Measurements from ENCODE around the gene SLX4IP.

The SLX4IP gene

DNA sequence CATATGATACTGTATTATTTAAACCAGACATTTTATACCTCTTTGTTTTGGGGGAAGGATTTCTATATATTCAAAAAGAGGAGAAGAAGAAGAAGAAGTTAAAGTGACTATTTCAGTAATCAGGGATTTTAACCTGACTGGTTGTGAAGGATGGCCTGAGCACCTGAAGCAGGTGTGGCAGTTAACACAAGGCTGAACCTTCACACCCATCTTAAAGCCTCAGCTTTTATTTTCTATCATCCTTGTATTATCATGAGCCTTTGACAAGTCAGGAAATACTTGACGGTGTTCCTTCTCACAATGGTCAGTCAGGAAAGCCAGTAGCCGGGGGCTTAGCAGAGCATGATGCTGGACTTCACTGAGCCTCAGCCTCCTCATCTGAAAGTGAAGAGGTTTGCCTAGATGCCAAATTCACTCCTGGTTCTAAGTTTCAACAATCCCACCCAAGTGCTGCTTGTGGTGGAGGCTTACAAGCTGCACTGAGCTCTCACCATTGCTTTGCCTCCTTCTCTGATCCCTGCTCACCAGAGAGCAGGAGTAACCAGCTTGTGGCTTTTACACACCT is 121.5 kb downstream of the SLX4IP start:
- Histone ChIP-seq H3K9ac (ENCODE audit: low read length) (no peak overlapping the region), H4K8ac (ENCODE audit: low read depth, low read length) (no peak overlapping the region), H3K36me3 (ENCODE audit: control insufficient read depth, insufficient read depth, low read length) (no peaks in the 10 kb centered on the region), H3K27ac (ENCODE audit: low read depth, low read length) (no peak overlapping the region), H3K23ac (ENCODE audit: low read length) (no peak overlapping the region), H2BK15ac (replicated peaks; ENCODE audit: low read depth) (no peak overlapping the region), H2AK5ac (ENCODE audit: low read length) (no peak overlapping the region), H3K4me2 (ENCODE audit: low read length) (no peak overlapping the region), H2BK120ac (ENCODE audit: low read depth, low read length) (no peak overlapping the region), H3K79me1 (ENCODE audit: low read length) (no peaks in the 10 kb centered on the region), H3K27me3 (ENCODE audit: insufficient read depth, low read length, poor library complexity) (no peaks in the 10 kb centered on the region), H3K18ac (ENCODE audit: low read length) (no peak overlapping the region), H3K4ac (ENCODE audit: low read depth, low read length) (no peak overlapping the region), H3K56ac (ENCODE audit: low read length) (no peak overlapping the region), H3K4me1 (ENCODE audit: control insufficient read depth, low read depth, low read length) (peaks cover 5% of the 10 kb centered on the region), H4K5ac (ENCODE audit: low read length) (no peak overlapping the region), H2BK5ac (ENCODE audit: low read length) (no peak overlapping the region), H3K79me2 (ENCODE audit: control insufficient read depth, insufficient read depth, low read length) (no peaks in the 10 kb centered on the region), H3K4me3 (ENCODE audit: low read length) (no peak overlapping the region)
- WGBS (ENCODE audit: extremely low coverage, insufficient coverage, low lambda C conversion rate): no CpG with 5 or more reads among the region's 2 CpGs
- DNase-seq: no peak

DNA sequence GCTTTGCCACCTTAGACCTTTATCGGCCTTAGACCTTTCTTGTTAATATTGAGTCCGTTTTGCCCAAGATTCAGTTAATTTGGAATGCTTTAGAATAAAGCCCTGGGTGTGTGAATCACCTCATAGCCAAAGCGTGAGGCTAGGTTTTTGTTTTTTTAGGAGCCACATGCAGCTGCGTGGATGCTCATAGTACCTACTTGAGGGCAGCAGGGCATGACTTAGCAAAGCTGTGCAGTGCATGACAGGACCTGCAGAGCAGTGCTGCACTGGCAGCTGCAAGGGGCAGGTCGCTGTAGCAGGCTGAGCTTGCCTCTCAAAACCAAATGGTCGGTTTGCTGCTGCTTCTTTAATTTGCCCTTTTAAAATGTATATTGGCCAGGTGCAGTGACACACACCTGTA is 122.6 kb downstream of the SLX4IP start:
- no peaks in the 10 kb centered on the region for H3K79me1 ChIP-seq (ENCODE audit: low read length)
- WGBS (ENCODE audit: extremely low coverage, insufficient coverage, low lambda C conversion rate): no CpG with 5 or more reads among the region's 6 CpGs
- H3K27me3 ChIP-seq (ENCODE audit: insufficient read depth, low read length, poor library complexity): no peaks in the 10 kb centered on the region
- no peak overlapping the region for H3K9ac ChIP-seq (ENCODE audit: low read length)
- no peak for DNase-seq
- H2AK5ac ChIP-seq (ENCODE audit: low read length): no peak overlapping the region
- no peak overlapping the region for H2BK120ac ChIP-seq (ENCODE audit: low read depth, low read length)
- H3K23ac ChIP-seq (ENCODE audit: low read length): no peak overlapping the region
- H2BK15ac ChIP-seq (replicated peaks; ENCODE audit: low read depth): no peak overlapping the region
- no peak overlapping the region for H3K18ac ChIP-seq (ENCODE audit: low read length)
- peaks cover 4% of the 10 kb centered on the region for H3K4me1 ChIP-seq (ENCODE audit: control insufficient read depth, low read depth, low read length)
- no peaks in the 10 kb centered on the region for H3K79me2 ChIP-seq (ENCODE audit: control insufficient read depth, insufficient read depth, low read length)
- H4K8ac ChIP-seq (ENCODE audit: low read depth, low read length): no peak overlapping the region
- H2BK5ac ChIP-seq (ENCODE audit: low read length): no peak overlapping the region
- H3K56ac ChIP-seq (ENCODE audit: low read length): no peak overlapping the region
- H3K4ac ChIP-seq (ENCODE audit: low read depth, low read length): no peak overlapping the region
- H3K27ac ChIP-seq (ENCODE audit: low read depth, low read length): no peak overlapping the region
- H4K5ac ChIP-seq (ENCODE audit: low read length): no peak overlapping the region
- no peak overlapping the region for H3K4me2 ChIP-seq (ENCODE audit: low read length)
- H3K36me3 ChIP-seq (ENCODE audit: control insufficient read depth, insufficient read depth, low read length): no peaks in the 10 kb centered on the region
- no peak overlapping the region for H3K4me3 ChIP-seq (ENCODE audit: low read length)

DNA sequence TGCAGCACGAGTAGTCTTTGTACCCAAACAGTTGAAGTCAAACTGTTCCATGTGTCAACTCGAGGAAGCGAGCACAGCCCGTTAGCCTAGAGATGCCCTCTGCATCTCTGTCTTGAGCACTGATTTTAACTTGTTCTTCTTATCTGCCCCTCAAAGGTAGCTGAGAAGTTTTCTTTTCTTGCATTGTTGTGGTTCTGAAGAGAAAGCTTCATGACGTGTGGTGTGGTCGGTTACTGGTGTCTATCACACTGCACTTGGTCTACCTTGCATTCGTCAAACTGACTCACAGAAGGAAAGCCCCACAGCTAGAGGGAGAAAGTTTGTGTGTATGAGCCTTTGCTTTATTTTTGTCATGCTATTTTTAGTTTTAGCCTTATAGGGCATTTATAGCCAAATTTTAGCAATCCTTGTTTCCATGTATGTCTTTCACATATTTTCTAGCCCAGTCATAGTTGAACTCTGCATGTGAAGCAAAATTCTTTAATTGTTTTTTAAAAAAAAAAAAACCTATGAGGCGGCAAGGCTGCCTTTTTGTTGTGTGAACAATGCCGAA is 123.6 kb downstream of the SLX4IP start:
- Histone ChIP-seq H3K79me1 (ENCODE audit: low read length) (no peaks in the 10 kb centered on the region), H4K5ac (ENCODE audit: low read length) (no peak overlapping the region), H2BK15ac (replicated peaks; ENCODE audit: low read depth) (no peak overlapping the region), H2BK5ac (ENCODE audit: low read length) (no peak overlapping the region), H3K27ac (ENCODE audit: low read depth, low read length) (no peak overlapping the region), H2AK5ac (ENCODE audit: low read length) (no peak overlapping the region), H3K56ac (ENCODE audit: low read length) (no peak overlapping the region), H3K4ac (ENCODE audit: low read depth, low read length) (no peak overlapping the region), H3K18ac (ENCODE audit: low read length) (no peak overlapping the region), H3K79me2 (ENCODE audit: control insufficient read depth, insufficient read depth, low read length) (no peaks in the 10 kb centered on the region), H3K4me3 (ENCODE audit: low read length) (no peak overlapping the region), H3K23ac (ENCODE audit: low read length) (no peak overlapping the region), H3K27me3 (ENCODE audit: insufficient read depth, low read length, poor library complexity) (no peaks in the 10 kb centered on the region), H3K36me3 (ENCODE audit: control insufficient read depth, insufficient read depth, low read length) (no peaks in the 10 kb centered on the region), H4K8ac (ENCODE audit: low read depth, low read length) (no peak overlapping the region), H3K4me2 (ENCODE audit: low read length) (no peak overlapping the region), H3K9ac (ENCODE audit: low read length) (no peak overlapping the region), H2BK120ac (ENCODE audit: low read depth, low read length) (no peak overlapping the region), H3K4me1 (ENCODE audit: control insufficient read depth, low read depth, low read length) (peaks cover 4% of the 10 kb centered on the region)
- WGBS (ENCODE audit: extremely low coverage, insufficient coverage, low lambda C conversion rate): no CpG with 5 or more reads among the region's 9 CpGs
- peak; percentile 29 for DNase-seq

- Histone ChIP-seq H3K23ac (ENCODE audit: low read length) (no peak overlapping the region), H4K5ac (ENCODE audit: low read length) (no peak overlapping the region), H2AK5ac (ENCODE audit: low read length) (no peak overlapping the region), H3K18ac (ENCODE audit: low read length) (no peak overlapping the region), H3K4me3 (ENCODE audit: low read length) (no peak overlapping the region), H3K9ac (ENCODE audit: low read length) (no peak overlapping the region), H2BK15ac (replicated peaks; ENCODE audit: low read depth) (no peak overlapping the region), H3K27ac (ENCODE audit: low read depth, low read length) (no peak overlapping the region), H3K79me2 (ENCODE audit: control insufficient read depth, insufficient read depth, low read length) (no peaks in the 10 kb centered on the region), H4K8ac (ENCODE audit: low read depth, low read length) (no peak overlapping the region), H3K27me3 (ENCODE audit: insufficient read depth, low read length, poor library complexity) (no peaks in the 10 kb centered on the region), H3K4ac (ENCODE audit: low read depth, low read length) (no peak overlapping the region), H3K4me2 (ENCODE audit: low read length) (no peak overlapping the region), H3K36me3 (ENCODE audit: control insufficient read depth, insufficient read depth, low read length) (no peaks in the 10 kb centered on the region), H2BK120ac (ENCODE audit: low read depth, low read length) (no peak overlapping the region), H3K4me1 (ENCODE audit: control insufficient read depth, low read depth, low read length) (peaks cover 4% of the 10 kb centered on the region), H3K79me1 (ENCODE audit: low read length) (no peaks in the 10 kb centered on the region), H3K56ac (ENCODE audit: low read length) (no peak overlapping the region), H2BK5ac (ENCODE audit: low read length) (no peak overlapping the region)
- DNase-seq: peak; percentile 40
Measured at GRCh38 chr20:10559266-10559665, 124.2 kb downstream of the SLX4IP start.

GRCh38 chr20:10560686-10561085 is 125.6 kb downstream of the SLX4IP start:
- DNase-seq: no peak
- H3K27ac ChIP-seq (ENCODE audit: low read depth, low read length): no peak overlapping the region
- H2BK15ac ChIP-seq (replicated peaks; ENCODE audit: low read depth): no peak overlapping the region
- no peak overlapping the region for H3K9ac ChIP-seq (ENCODE audit: low read length)
- no peak overlapping the region for H2BK5ac ChIP-seq (ENCODE audit: low read length)
- H2BK120ac ChIP-seq (ENCODE audit: low read depth, low read length): no peak overlapping the region
- H3K4me3 ChIP-seq (ENCODE audit: low read length): no peak overlapping the region
- H4K5ac ChIP-seq (ENCODE audit: low read length): no peak overlapping the region
- H3K4ac ChIP-seq (ENCODE audit: low read depth, low read length): no peak overlapping the region
- H3K56ac ChIP-seq (ENCODE audit: low read length): no peak overlapping the region
- no CpG with 5 or more reads among the region's 2 CpGs for WGBS (ENCODE audit: extremely low coverage, insufficient coverage, low lambda C conversion rate)
- H3K23ac ChIP-seq (ENCODE audit: low read length): no peak overlapping the region
- no peak overlapping the region for H3K18ac ChIP-seq (ENCODE audit: low read length)
- H3K27me3 ChIP-seq (ENCODE audit: insufficient read depth, low read length, poor library complexity): no peaks in the 10 kb centered on the region
- H2AK5ac ChIP-seq (ENCODE audit: low read length): no peak overlapping the region
- H4K8ac ChIP-seq (ENCODE audit: low read depth, low read length): no peak overlapping the region
- no peaks in the 10 kb centered on the region for H3K79me1 ChIP-seq (ENCODE audit: low read length)
- peaks cover 4% of the 10 kb centered on the region for H3K4me1 ChIP-seq (ENCODE audit: control insufficient read depth, low read depth, low read length)
- H3K4me2 ChIP-seq (ENCODE audit: low read length): no peak overlapping the region
- no peaks in the 10 kb centered on the region for H3K79me2 ChIP-seq (ENCODE audit: control insufficient read depth, insufficient read depth, low read length)
- no peaks in the 10 kb centered on the region for H3K36me3 ChIP-seq (ENCODE audit: control insufficient read depth, insufficient read depth, low read length)

GRCh38 chr20:10561302-10561701 is 126.2 kb downstream of the SLX4IP start:
- no peak overlapping the region for H2BK15ac ChIP-seq (replicated peaks; ENCODE audit: low read depth)
- H3K9ac ChIP-seq (ENCODE audit: low read length): no peak overlapping the region
- peaks cover 4% of the 10 kb centered on the region for H3K4me1 ChIP-seq (ENCODE audit: control insufficient read depth, low read depth, low read length)
- H3K27me3 ChIP-seq (ENCODE audit: insufficient read depth, low read length, poor library complexity): no peaks in the 10 kb centered on the region
- H3K79me1 ChIP-seq (ENCODE audit: low read length): no peaks in the 10 kb centered on the region
- H3K4me2 ChIP-seq (ENCODE audit: low read length): no peak overlapping the region
- no peak overlapping the region for H3K4me3 ChIP-seq (ENCODE audit: low read length)
- no peaks in the 10 kb centered on the region for H3K79me2 ChIP-seq (ENCODE audit: control insufficient read depth, insufficient read depth, low read length)
- H2BK5ac ChIP-seq (ENCODE audit: low read length): no peak overlapping the region
- H2AK5ac ChIP-seq (ENCODE audit: low read length): no peak overlapping the region
- no peaks in the 10 kb centered on the region for H3K36me3 ChIP-seq (ENCODE audit: control insufficient read depth, insufficient read depth, low read length)
- H3K18ac ChIP-seq (ENCODE audit: low read length): no peak overlapping the region
- no peak overlapping the region for H2BK120ac ChIP-seq (ENCODE audit: low read depth, low read length)
- DNase-seq: no peak
- no peak overlapping the region for H3K56ac ChIP-seq (ENCODE audit: low read length)
- H3K4ac ChIP-seq (ENCODE audit: low read depth, low read length): no peak overlapping the region
- no peak overlapping the region for H4K5ac ChIP-seq (ENCODE audit: low read length)
- no peak overlapping the region for H4K8ac ChIP-seq (ENCODE audit: low read depth, low read length)
- no peak overlapping the region for H3K27ac ChIP-seq (ENCODE audit: low read depth, low read length)
- H3K23ac ChIP-seq (ENCODE audit: low read length): no peak overlapping the region
